Fibroblast of skin of abdomen (primary cell): ENCODE data around the gene RAB3IL1. TPM values are rescaled to one million over a fixed set of nuclear protein-coding genes. Genes with fewer than 3 reads are reported as not detected.
"Not testable (repeated sequence)": the region's sequence is repeated elsewhere in the genome, so short reads cannot be mapped to it uniquely, and the experiment has no call there.

Source experiments
- DNase-seq: peaks from one replicate; pipeline ENCODE4 v3.0.0-alpha.2; 2013
- polyA plus RNA-seq, 2 experiments: library from polyadenylated mRNA; unstranded; fragments of 120-200 nt; gene quantifications; one replicate each; pipeline ENCODE4 v1.2.1, GENCODE V29; 2013; ENCODE audit not compliant: insufficient read length in 2 of 2

RAB3IL1 gene, protein sequence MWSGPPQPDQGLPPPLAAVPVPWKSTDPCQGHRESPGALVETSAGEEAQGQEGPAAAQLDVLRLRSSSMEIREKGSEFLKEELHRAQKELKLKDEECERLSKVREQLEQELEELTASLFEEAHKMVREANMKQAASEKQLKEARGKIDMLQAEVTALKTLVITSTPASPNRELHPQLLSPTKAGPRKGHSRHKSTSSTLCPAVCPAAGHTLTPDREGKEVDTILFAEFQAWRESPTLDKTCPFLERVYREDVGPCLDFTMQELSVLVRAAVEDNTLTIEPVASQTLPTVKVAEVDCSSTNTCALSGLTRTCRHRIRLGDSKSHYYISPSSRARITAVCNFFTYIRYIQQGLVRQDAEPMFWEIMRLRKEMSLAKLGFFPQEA
- polyA plus RNA-seq (2013, experiment 1 of 2; ENCODE audit: insufficient read length): 13.9 TPM
- polyA plus RNA-seq (2013, experiment 2 of 2; ENCODE audit: insufficient read length): 13.9 TPM

DNA sequence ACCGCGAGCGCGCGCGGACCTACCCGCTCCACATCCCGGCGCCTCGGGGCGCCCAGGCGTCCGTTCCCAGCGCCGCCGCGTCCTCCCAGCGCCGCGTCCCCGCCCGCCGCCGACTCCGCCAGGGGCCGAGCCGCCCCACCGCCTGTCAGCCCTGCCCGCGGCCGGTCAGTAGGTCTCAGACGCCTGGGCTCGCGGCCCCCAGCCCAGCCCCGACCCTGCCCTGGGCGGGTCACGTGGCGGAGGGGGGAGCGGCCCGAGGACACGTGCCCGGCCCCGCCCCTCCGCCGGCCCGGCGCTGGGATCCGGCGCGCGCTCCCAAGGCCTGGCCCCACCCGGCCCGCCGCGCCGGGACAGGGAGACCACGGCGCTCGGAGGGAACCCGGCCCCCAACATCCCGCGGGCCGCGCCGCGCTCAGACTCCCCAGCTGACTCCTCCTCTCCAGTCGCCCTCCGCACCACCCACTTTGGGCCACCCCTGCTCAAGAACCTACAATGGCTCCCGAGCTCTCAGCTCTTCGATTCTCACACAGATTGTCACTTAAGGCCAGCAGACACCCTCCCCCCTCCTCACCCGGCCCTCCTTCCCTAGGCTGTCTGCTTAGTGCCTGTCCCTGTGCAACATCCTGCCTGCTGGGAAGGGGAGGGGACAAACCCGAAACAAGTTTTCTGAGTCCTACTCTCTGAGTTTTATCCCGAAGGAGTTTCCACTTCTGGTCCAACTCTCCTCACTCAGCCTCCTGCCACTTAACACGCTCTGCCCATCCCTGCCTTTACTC lies at the start of gene RAB3IL1:
TSS of gene RAB3IL1 (minus strand) at position 233 of the 776 bp plus-strand sequence. CDS start at position 34, 199 bp downstream.
- peak; percentile 52 for DNase-seq

DNA sequence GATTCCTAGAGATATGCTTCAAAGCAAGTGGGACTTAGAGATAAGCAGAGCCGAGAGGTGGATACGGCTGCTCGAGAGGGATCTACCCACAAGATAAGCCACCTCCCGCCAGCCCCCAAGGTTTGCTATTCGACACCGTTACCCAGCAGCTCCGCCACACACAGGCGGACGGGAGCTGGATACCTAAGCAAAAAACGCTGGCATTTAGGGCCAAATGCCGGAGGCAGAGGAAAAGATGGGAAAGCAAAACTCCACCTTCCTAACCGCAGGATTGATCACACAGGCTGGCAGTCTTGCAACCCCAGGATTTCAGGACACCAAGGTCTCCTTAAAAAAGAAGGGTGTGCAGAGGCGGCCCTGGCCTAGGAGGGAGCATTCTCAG lies 49.4 kb upstream of the RAB3IL1 start:
- DNase-seq: no peak

DNA sequence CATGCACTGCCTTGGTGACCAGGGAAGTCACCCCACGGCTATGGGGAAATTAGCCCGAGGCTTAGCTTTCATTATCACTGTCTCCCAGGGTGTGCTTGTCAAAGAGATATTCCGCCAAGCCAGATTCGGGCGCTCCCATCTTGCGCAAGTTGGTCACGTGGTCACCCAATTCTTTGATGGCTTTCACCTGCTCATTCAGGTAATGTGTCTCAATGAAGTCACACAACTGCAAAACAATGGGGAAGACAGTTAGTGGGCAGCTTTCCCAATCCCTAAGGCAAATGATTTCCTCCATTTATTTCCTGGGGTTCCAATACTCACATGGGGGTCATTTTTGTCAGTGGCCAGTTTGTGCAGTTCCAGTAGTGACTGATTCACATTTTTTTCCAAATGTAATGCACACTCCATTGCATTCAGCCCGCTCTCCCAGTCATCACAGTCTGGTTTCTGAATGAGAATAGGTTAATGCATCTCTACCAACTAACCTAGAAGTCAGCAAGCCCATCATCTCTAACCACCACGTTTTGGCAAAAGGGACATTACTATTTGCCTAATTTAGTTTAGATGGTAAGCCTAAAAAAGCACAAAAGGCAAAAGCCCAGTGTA lies 47.4 kb upstream of the RAB3IL1 start:
- not testable (repeated sequence) for DNase-seq

DNA sequence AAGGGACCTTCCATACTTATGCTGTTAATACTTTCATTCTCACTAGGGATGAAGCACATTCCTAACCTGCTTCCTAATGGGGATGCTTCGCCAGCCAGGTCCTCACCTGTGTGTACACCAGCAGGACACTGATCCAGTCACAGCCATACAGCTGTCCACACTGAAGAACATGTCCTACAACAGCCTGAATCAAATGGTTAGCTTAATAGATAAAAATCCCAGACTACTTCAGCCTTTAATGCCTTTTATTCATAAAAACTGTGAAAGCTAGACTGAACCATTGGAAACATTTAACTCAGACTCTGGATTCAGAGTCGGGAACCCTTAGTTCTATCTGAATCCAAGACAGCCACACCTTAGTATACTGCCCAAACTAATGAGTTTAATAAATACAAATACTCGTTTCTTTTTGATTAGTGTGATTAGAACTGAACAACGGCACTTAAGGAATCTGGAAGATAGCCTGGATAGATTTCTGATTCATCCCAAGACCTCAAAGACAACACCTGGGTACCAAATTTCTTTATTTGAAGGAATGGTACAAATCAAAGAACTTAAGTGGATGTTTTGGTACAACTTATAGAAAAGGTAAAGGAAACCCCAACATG lies 46.8 kb upstream of the RAB3IL1 start:
- DNase-seq: no peak

DNA sequence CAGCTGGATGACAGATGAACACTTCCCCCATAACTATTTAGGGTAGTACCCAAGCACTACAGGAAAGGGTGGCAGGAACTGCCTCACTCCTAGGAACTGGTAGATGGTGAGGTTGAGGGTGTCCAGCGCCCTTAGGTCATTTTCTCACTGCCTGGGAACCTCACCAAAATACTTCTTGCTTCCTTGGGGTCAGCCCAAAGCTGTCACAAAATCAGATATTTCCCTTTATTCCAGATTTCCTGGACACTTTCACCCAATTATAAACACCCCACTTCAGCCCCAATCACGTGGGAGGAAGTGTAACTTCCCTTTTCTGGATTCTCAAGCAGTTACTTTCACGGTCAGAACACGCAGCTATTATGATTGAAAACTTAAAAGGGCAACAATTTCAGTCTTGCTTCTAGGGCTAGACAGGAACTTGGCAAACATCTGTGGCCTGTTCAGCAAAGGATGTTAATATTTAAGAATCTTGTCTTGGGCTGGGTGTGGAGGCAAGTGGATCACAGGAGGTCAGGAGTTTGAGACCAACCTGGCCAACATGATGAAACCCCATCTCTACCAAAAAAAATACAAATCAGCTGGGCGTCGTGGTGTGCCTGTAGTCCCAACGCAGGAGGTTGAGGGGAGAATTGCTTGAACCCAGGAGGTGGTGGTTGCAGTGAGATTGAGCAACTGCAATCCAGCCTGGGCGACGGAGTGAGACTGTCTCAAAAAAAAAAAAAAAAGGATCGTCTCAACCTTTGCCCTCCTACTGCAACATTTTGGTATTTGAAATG lies 46.1 kb upstream of the RAB3IL1 start:
- no peak for DNase-seq

DNA sequence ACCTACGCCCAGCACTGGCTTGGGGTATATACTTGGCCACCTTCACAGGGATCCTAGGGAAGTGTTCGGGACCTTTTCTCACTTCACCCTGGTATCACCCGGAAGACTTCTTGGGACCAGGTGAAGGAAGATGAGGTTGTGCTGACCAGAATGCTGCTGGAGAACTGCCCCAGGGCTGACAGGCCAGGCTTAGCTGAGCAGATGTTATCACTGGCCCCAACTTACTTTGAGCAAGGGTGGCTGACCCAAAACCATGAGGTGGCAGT lies 45.6 kb upstream of the RAB3IL1 start:
- DNase-seq: no peak

DNA sequence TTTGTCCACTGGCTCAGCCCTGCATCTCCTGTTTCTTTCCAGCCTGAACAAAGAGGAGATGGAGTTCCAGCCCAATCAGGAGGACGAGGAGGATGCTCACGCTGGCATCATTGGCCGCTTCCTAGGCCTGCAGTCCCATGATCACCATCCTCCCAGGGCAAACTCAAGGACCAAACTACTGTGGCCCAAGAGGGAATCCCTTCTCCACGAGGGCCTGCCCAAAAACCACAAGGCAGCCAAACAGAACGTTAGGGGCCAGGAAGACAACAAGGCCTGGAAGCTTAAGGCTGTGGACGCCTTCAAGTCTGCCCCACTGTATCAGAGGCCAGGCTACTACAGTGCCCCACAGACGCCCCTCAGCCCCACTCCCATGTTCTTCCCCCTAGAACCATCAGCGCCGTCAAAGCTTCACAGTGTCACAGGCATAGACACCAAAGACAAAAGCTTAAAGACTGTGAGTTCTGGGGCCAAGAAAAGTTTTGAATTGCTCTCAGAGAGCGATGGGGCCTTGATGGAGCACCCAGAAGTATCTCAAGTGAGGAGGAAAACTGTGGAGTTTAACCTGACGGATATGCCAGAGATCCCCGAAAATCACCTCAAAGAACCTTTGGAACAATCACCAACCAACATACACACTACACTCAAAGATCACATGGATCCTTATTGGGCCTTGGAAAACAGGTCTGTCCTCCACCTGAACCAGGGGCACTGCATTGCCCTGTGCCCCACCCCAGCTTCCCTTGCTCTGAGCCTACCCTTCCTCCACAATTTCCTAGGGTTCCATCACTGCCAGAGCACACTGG lies 45.0 kb upstream of the RAB3IL1 start:
- DNase-seq: no peak

DNA sequence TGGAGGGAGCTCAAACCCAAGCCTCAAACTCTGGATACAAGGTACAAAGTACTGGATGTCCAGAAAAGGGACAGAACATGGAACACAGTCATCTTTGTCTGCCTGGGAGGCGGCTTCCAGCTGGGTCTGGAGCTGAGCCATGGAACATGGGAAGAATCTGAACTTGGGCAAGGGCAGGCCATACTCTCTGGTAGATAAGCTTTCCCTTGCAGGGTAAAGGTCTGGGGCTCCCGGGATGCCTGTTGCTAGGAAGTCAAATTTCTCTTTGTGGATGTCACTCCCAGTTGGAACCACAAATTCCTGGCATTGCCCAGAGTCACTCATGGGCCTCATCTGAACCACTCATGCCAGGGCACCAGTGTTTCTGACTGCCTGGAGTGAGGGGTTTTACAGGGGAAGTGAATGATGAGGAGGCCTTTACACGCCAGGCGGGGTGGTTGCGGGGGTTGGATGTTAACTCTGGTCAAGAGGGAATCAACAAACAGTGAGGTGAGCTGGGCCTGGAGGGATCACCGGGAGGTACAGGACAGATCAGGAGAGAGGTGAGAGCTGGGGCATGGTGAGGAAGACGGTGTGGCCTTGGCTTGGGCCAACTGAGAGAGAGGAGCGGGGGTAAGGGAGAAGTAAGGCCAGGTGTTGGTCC lies 44.3 kb upstream of the RAB3IL1 start:
- DNase-seq: no peak

DNA sequence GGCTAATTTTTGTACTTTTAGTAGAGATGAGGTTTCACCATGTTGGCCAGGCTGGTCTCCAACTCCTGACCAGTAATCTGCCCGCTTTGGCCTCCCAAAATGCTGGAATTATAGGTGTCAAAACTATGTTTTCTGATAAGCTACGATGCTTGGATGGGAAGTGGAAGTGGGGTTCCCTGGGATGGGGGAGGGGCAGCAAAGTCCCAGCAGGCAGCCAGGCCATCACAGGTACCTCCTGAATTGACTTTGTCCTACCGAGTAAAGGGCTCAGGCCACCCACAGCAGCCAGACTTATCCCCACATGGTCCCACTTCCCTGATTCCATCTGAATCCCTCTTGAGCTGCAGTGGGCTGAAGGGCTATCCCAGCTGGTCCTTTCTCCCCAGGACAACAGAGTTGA lies 43.2 kb upstream of the RAB3IL1 start:
- no peak for DNase-seq

DNA sequence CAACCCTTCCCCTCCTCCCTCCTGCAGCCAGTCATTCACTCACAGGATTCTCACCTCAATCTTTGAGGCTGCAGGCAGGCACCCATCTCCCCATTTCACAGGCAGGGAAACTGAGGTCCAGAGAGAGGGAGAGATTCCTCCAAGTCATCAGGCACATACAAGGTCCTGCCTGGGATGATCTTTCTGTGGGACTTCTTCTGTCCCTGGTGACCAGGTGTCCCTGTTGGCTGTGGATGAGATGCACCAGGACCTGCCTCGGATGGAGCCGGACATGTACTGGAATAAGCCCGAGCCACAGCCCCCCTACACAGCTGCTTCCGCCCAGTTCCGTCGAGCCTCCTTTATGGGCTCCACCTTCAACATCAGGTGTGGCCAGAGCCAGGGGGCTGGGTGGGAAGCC lies 42.3 kb upstream of the RAB3IL1 start:
- DNase-seq: no peak

DNA sequence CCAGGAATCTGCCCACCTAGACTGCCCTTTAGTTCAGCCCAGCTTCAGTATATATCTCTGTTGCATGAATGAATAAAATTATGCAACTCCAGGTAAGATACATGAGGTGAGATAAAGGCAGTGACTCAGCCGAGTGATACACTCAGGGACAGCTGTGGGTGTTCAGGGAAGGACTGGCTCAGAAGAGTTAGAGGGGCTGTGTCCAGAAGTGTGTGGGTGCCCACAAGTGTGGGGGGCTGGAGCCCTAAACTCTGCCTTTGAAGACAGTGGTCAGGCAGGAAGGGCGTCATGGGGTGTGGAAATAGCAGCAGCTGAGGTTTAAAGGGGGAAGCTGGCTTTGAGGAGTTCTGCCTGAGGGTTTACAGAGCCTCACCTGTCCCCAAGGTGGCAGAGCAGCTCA lies 41.7 kb upstream of the RAB3IL1 start:
- no peak for DNase-seq

DNA sequence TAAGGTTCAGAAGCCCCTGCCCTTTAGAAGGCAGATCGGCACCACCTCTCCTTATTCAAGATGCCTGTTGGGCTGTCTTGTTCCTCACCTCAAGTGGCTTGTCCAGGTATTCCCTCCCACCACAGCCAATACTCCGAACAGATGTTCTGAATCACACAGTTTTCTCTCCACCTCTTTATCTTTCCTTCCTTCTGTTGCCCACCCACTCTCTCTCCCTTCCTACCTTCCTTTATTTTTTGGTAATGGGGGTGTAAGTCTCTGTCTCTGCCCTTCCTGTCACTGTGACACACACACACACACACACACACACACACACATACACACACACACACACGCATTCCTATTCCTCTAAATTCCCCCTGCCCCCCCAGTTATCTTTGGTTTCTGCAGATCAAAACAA lies 41.2 kb upstream of the RAB3IL1 start:
- no peak for DNase-seq

DNA sequence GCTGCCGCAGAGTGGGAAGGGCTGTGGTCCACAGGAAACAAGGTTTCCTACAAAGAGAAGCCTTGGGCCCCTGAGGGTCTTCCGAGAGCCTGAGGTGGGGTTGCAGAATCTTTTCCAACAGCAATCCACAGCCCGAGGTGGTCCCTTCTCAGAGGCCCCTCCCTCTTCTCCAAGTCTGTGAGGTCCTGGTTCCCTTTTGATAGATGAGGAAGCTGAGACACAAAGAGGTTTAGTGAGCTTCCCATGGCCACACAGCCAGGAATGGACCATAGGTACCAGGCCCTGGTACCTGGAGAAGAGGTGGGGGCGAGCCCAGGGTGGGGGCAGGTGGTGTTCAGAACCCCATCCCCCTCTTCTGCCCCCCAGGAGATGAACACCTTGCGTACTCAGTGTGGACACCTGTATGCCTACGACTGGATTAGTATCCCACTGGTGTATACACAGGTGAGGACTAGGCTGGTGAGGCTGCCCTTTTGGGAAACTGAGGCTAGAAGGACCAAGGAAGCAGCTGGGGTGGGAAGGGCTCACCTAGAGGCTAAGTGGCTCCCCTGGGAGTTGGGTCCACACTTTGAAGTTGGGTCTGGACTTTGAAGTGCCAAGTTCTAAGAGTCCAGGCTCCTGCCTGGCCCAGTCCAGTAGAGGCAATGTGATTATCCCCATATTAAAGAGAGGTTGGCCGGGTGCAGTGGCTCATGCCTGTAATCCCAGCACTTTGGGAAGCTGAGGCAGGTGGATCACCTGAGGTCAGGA lies 39.8 kb upstream of the RAB3IL1 start:
- no peak for DNase-seq

DNA sequence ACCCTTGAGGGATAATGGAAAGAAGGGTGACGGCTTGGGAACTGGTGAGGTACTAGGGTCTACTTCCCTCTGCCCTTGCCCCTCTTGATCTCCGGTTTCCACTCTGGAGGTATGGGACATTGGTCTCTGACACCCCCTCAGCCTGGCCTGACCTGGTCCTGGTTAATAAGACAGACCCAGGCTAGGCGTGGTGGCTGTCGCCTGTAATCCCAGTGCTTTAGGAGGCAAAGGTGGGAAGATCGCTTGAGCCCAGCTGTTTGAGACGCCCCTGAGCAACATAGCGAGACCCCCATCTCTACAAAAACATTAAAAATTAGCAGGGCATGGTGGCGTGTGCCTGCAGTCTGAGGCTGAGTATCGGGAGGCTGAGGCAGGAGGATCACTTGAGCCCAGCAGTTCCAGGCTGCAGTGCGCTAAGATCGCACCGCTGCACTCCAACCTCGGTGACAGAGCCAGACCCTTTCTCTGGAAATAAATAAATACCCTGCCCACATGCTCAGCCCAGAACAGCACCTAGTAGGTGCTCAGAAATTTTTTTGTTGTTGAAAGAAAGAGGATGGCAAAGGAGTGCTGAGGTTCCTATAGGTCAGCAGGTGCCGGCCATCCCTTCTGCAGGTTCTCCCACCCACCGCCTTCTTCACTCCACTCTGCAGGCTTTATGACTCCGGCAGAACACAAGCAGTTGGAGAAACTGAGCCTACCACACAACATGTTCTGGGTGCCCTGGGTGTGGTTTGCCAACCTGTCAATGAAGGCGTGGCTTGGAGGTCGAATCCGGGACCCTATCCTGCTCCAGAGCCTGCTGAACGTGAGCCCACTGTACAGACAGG lies 39.0 kb upstream of the RAB3IL1 start:
- DNase-seq: no peak

DNA sequence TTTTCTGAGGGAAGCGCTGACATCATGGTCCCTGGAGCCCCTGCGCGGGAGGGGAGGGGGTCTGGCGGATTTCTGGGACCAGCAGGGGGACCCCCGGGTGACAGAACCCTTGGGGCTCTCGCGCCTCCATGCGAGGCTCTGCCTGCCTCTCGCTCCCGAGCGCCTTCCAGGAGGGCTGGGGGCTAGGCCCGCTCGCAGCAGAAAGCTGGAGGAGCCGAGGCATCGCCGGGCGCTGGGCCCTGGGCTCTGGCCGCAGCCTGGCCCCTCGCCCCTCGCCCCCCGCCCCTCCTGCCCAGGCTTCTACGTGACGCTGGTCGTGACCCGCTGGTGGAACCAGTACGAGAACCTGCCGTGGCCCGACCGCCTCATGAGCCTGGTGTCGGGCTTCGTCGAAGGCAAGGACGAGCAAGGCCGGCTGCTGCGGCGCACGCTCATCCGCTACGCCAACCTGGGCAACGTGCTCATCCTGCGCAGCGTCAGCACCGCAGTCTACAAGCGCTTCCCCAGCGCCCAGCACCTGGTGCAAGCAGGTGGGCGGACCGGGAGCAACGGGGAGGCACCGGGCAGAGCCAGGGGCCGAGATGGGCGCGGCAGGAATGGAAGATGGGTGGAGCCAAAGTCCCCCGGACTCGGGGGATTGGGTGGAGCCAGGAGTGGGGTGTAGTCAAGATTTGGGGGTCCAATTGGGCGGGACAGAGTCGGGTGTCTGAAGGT lies 38.2 kb upstream of the RAB3IL1 start:
- no peak for DNase-seq

DNA sequence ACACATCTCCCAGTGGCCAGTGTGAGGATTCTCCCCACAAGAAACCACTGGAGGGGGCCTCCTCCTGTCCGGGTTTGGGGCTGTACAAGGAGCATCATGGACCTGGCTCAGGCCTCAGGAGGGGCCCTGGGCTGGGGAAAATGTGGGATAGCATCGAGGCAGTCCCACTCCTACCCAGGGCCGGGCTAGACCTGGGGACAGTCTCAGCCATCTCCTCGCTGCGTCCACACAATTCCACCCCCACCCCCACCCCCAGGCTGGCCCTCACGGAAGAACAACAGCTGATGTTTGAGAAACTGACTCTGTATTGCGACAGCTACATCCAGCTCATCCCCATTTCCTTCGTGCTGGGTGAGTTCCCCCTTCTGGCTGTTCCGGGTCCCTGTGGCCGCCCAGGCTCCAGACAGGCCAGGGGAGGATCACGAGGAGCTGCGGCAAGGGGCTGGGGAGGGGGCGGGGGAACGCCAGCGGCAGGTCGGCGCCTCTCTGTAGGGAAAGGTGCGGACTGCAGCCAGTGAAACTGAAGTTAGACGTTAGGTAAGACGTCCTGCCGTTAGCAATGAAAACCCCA lies 37.6 kb upstream of the RAB3IL1 start:
- peak; percentile 85 for DNase-seq

DNA sequence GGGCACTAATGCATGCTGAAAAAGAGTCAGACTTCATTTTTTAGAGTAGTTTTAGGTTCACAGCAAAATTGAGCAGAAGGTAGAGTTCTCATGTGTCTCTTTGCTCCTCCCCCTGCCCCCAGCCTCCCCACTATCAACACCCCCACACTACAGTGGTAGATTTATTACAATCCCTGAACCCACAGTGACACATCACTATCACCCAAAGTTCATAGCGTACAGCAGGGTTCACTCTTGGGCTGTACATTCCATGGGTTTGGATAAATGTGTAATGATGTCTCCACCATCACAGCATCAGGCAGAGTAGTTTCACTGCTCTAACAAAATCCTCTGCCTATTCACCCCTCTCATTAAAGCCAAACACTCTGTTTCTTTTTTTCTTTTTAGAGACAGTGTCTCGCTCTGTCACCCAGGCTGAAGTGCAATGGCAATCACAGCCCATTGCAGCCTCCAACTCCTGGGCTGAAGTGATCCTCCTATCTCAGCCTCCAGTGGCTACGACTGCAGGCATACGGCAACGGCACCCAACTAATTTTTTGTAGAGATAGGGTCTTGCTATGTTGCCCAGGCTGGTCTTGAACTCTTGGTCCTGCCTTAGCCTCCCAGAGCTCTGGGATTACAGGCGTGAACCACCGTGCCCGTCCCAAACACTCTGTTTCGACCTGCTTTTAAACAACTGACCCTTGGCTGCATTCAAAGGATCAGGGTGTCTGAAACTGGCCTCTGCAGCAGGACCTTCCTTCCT lies 36.9 kb upstream of the RAB3IL1 start:
- peak; percentile 78 for DNase-seq

DNA sequence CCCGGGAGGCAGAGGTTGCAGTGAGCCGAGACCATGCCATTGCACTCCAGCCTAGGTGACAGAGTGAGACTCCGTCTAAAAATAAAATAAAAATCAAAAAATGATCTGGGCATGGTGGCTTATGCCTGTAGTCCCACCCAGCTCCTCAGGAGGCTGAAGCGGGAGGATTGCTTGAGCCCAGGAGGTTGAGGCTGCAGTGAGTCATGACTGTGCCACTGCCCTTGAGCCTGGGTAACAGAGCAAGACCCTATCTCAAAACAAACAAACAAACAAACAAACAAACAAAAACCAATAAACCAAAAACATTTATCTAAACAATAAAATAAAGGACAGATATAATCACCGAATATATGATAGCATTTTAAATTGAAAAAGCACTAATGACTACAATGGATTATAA lies 36.3 kb upstream of the RAB3IL1 start:
- DNase-seq: not testable (repeated sequence)
